ENCODE data around the gene GRIK4.

DNA sequence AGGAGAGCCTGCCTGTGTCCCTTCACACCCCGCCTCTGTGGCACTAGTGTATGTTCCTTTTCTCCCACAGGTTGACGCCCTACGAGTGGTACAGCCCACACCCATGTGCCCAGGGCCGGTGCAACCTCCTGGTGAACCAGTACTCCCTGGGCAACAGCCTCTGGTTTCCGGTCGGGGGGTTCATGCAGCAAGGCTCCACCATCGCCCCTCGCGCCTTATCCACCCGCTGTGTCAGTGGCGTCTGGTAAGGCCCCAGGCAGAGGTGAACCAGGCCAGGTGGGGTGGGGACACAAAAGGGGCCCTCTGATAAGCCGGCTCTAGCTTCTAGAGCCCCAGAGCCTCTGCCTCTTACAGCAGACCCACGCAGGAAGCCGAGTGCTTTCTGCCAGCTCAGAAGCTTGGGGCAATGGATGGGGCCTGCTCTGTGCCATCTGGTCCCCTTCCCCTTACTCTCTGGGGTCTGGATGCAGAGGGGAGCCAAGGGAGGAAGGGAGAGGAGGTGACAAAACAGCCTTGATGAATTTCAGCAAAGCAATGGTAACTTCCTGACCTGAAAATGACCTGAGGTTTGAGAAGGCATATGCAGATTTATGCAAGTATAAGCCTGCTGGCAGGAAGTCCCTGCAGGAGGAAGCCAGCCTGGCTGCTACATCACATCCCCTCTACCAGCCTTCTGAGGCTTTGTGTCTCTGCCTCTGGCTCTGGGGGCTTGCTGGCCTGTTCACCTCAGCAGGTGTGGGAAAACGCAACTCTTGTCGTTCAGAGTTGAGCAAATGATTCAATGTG, 445.4 kb downstream of the GRIK4 start:
- TF ChIP-seq EZH2 (IDR thresholded peaks at IDR 0.05; ENCODE audit: insufficient read depth, poor library complexity, severe bottlenecking) (no peak), EZH2phosphoT487 (IDR thresholded peaks at IDR 0.05; ENCODE audit: insufficient read depth, low read depth) (no peak)
